PC-3 (cell line): ENCODE measurements around the gene AMFR. TPM values are rescaled to one million over a fixed set of nuclear protein-coding genes. Genes with fewer than 3 reads are reported as not detected.

ENCODE experiments used
- ATAC-seq: fragments of 200-7000 bp; cut with Tn5 transposase; 2 replicates; pipeline ENCODE4 v1.9.1; 2020; ENCODE audit warnings: mild to moderate bottlenecking, moderate library complexity
- BruUV-seq: library from RNA; stranded (reverse); fragments of 400-500 nt; replicated peaks from 2 replicates; lab custom pipeline; 2021; lab: Mats Ljungman, UMichigan
- CTCF ChIA-PET: fragments of 300-600 bp; sonication (Branson Sonifier 250); formaldehyde crosslinking; loops from one replicate; lab custom pipeline; 2022; ENCODE audit warnings: antibody characterized with exemption; lab: Charles Lee
- POLR2A ChIA-PET: fragments of 300-600 bp; sonication (Branson Sonifier 250); formaldehyde crosslinking; loops from one replicate; lab custom pipeline; 2022; ENCODE audit warnings: antibody characterized with exemption; ENCODE audit not compliant: unreplicated experiment; lab: Charles Lee
- DNase-seq: peaks from one replicate; pipeline ENCODE4 v3.0.0-alpha.2; 2015
- H2AFZ ChIP-seq: fragments of 300-600 bp; sonication (generic); 2 replicates; pipeline ENCODE4 v1.6.0; 2016; ENCODE audit warnings: antibody characterized with exemption, low read length
- H3F3A ChIP-seq: fragments of 300-600 bp; sonication (generic); one replicate; pipeline ENCODE4 v1.6.0; 2017; ENCODE audit warnings: antibody characterized with exemption, low read length, control low read depth, mild to moderate bottlenecking; ENCODE audit not compliant: unreplicated experiment
- H3K27ac ChIP-seq: fragments of 300-600 bp; sonication (generic); 2 replicates; pipeline ENCODE4 v1.5.1; 2016; ENCODE audit warnings: mild to moderate bottlenecking, low read length
- H3K27me3 ChIP-seq: fragments of 300-600 bp; sonication (generic); 2 replicates; pipeline ENCODE4 v1.6.1; 2016; ENCODE audit warnings: low read length, mixed read lengths
- H3K36me3 ChIP-seq: fragments of 300-600 bp; sonication (generic); 2 replicates; pipeline ENCODE4 v1.6.1; 2016; ENCODE audit warnings: low read depth, mixed run types, low read length, mixed read lengths
- H3K4me1 ChIP-seq: fragments of 300-600 bp; sonication (generic); 2 replicates; pipeline ENCODE4 v1.5.1; 2016; ENCODE audit warnings: low read length; ENCODE audit not compliant: insufficient read depth
- H3K4me2 ChIP-seq: fragments of 300-600 bp; sonication (generic); 2 replicates; pipeline ENCODE4 v1.6.0; 2016; ENCODE audit warnings: low read length
- H3K4me3 ChIP-seq: fragments of 300-600 bp; sonication (generic); 2 replicates; pipeline ENCODE4 v1.5.1; 2016; ENCODE audit warnings: mild to moderate bottlenecking, low read length, mixed read lengths
- H3K79me2 ChIP-seq: fragments of 300-600 bp; sonication (generic); 2 replicates; pipeline ENCODE4 v1.6.1; 2017; ENCODE audit warnings: low read length, mixed read lengths
- H3K9ac ChIP-seq: fragments of 300-600 bp; sonication (generic); 2 replicates; pipeline ENCODE4 v1.6.0; 2016; ENCODE audit warnings: mild to moderate bottlenecking, low read length
- H3K9me2 ChIP-seq: fragments of 300-600 bp; sonication (generic); replicated peaks from 2 replicates; pipeline ENCODE4 v1.6.1; 2016; ENCODE audit warnings: mixed run types, low read length, mixed read lengths
- H3K9me3 ChIP-seq: fragments of 300-600 bp; sonication (generic); 2 replicates; pipeline ENCODE4 v1.6.1; 2016; ENCODE audit warnings: low read length, mixed read lengths
- H4K20me1 ChIP-seq: fragments of 300-600 bp; sonication (generic); 2 replicates; pipeline ENCODE4 v1.6.1; 2016; ENCODE audit warnings: low read length, mixed read lengths
- CTCF ChIP-seq: fragments of 300-600 bp; sonication (generic); conservative IDR thresholded peaks from 2 replicates; pipeline ENCODE4 v1.5.1; 2017; ENCODE audit warnings: antibody characterized with exemption, low read depth, mild to moderate bottlenecking, low read length
- EZH2 ChIP-seq: fragments of 300-600 bp; sonication (generic); IDR thresholded peaks from one replicate; pipeline ENCODE4 v1.6.1; 2017; ENCODE audit warnings: antibody characterized with exemption, mild to moderate bottlenecking, low read length; ENCODE audit not compliant: unreplicated experiment
- EZH2phosphoT487 ChIP-seq: fragments of 300-600 bp; sonication (generic); IDR thresholded peaks from 2 replicates; pipeline ENCODE4 v1.6.1; 2018; ENCODE audit warnings: mild to moderate bottlenecking, antibody characterized with exemption, low read length, borderline replicate concordance
- intact Hi-C: fragments of 100-400 bp; cut with micrococcal nuclease; formaldehyde crosslinking; loops from 2 replicates; pipeline ENCODE4 v1.9.0; 2023
- total RNA-seq: library from RNA; depleted of rRNA; stranded (reverse); fragments of >200 nt; gene quantifications from 2 replicates; pipeline ENCODE4 v1.2.3, GENCODE V29; 2014

Gene AMFR
- total RNA-seq, 1 experiment from 2014 or later: 98.9 TPM

- Histone ChIP-seq H3F3A (no peaks in the 10 kb centered on the region), H3K36me3 (peaks cover 34% of the 10 kb centered on the region), H3K9ac (no peak overlapping the region), H3K4me1 (no peaks in the 10 kb centered on the region), H3K9me2 (no peaks in the 10 kb centered on the region), H3K27ac (no peak overlapping the region), H3K4me3 (no peak overlapping the region), H3K27me3 (no peaks in the 10 kb centered on the region), H3K9me3 (no peaks in the 10 kb centered on the region), H4K20me1 (no peaks in the 10 kb centered on the region), H3K79me2 (no peaks in the 10 kb centered on the region), H3K4me2 (no peak overlapping the region), H2AFZ (no peak overlapping the region)
- ATAC-seq (no peak), DNase-seq (no peak)
- ChIA-PET CTCF (no interaction called here), POLR2A (interaction anchor here (0.8 kb wide), 1 partner anchor 230 kb away, joined by 5 read pairs; no protein-coding TSS in a partner anchor)
- no peak for TF ChIP-seq EZH2phosphoT487
- TF ChIP-seq CTCF: no peak
- no peak for TF ChIP-seq EZH2
- no TSS peak for BruUV-seq
- intact Hi-C loops: no loop called here
Observed at GRCh38 chr16:56460101-56460500, 34.8 kb upstream of the AMFR start.

DNA sequence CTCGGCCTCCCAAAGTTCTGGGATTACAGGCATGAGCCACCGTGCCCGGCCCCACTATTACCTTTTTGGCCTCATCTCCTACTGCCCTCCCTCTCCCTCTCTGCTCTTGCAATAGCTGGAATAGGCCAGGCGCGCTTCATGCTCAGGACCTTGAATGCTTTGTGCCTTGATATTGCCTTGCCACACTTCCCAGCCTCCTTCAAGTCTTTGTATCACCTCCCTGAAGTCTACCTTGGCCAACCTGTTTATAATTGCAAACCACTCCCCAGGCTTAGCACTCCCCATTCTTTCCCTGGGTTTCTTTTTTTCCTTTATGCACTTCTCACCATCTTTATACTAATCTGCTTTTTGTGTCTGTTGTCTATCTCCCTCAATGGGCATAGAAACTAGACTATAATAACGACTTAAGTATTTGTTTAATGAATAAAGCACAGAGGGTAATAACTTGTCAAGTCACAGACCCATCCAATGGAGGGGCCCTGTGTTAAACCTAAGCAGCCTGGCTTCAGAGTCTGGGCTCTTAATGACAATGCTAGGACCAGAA, 32.7 kb upstream of the AMFR start:
- H3K36me3 ChIP-seq: peaks cover 50% of the 10 kb centered on the region
- peaks cover 11% of the 10 kb centered on the region for H3K79me2 ChIP-seq
- intact Hi-C loops: no loop called here
- ChIA-PET POLR2A (no interaction called here), CTCF (no interaction called here)
- no peak overlapping the region for H3K4me2 ChIP-seq
- no peak overlapping the region for H3K4me3 ChIP-seq
- no TSS peak for BruUV-seq
- ATAC-seq: no peak
- no peaks in the 10 kb centered on the region for H3K9me3 ChIP-seq
- TF ChIP-seq CTCF: no peak
- no peak for TF ChIP-seq EZH2
- TF ChIP-seq EZH2phosphoT487: no peak
- H3K9me2 ChIP-seq: no peaks in the 10 kb centered on the region
- H3F3A ChIP-seq: no peaks in the 10 kb centered on the region
- no peak overlapping the region for H3K9ac ChIP-seq
- no peak overlapping the region for H3K27ac ChIP-seq
- no peak for DNase-seq
- H2AFZ ChIP-seq: no peak overlapping the region
- peaks cover 2% of the 10 kb centered on the region for H3K4me1 ChIP-seq
- peaks cover 2% of the 10 kb centered on the region; the same call in 1 of the 2 replicates for H4K20me1 ChIP-seq
- H3K27me3 ChIP-seq: no peaks in the 10 kb centered on the region
